GM23338 (cell line): ENCODE measurements around the gene FBXO24. TPM values are rescaled to one million over a fixed set of nuclear protein-coding genes. Genes with fewer than 3 reads are reported as not detected.

Experiments used
- ATAC-seq: fragments of 200-7000 bp; cut with Tn5 transposase; 3 replicates; pipeline ENCODE4 v1.9.1; 2020
- DNase-seq: peaks from one replicate; pipeline ENCODE4 v3.0.0-alpha.2; 2015; ENCODE audit warnings: low spot score
- H2AFZ ChIP-seq: fragments of 200-600 bp; sonication (generic); 2 replicates; pipeline ENCODE4 v1.8.0; 2016; ENCODE audit warnings: antibody characterized with exemption, mild to moderate bottlenecking, moderate library complexity
- H3F3A ChIP-seq: fragments of 200-600 bp; sonication (generic); replicated peaks from 2 replicates; pipeline ENCODE4 v1.8.0; 2017; ENCODE audit warnings: antibody characterized with exemption, mixed run types, low read depth
- H3K27ac ChIP-seq: fragments of 200-600 bp; sonication (generic); 2 replicates; pipeline ENCODE4 v1.6.1; 2016; ENCODE audit warnings: low read depth
- H3K27me3 ChIP-seq: fragments of 200-600 bp; sonication (generic); 2 replicates; pipeline ENCODE4 v1.8.0; 2016; ENCODE audit warnings: mild to moderate bottlenecking, mixed run types, moderate library complexity; ENCODE audit not compliant: insufficient read depth
- H3K36me3 ChIP-seq: fragments of 200-600 bp; sonication (generic); 2 replicates; pipeline ENCODE4 v1.8.0; 2016; ENCODE audit warnings: mild to moderate bottlenecking; ENCODE audit not compliant: insufficient read depth
- H3K4me1 ChIP-seq: fragments of 200-600 bp; sonication (generic); 2 replicates; pipeline ENCODE4 v1.8.0; 2016; ENCODE audit warnings: mild to moderate bottlenecking, moderate library complexity; ENCODE audit not compliant: insufficient read depth
- H3K4me2 ChIP-seq: fragments of 200-600 bp; sonication (generic); 2 replicates; pipeline ENCODE4 v1.7.1; 2017; ENCODE audit warnings: mixed run types
- H3K4me3 ChIP-seq: fragments of 200-600 bp; sonication (generic); 2 replicates; pipeline ENCODE4 v1.6.1; 2016; ENCODE audit warnings: mixed run types
- H3K79me2 ChIP-seq: fragments of 200-600 bp; sonication (generic); replicated peaks from 2 replicates; pipeline ENCODE4 v1.8.0; 2017; ENCODE audit warnings: mild to moderate bottlenecking; ENCODE audit not compliant: insufficient read depth
- H3K9me2 ChIP-seq: fragments of 200-600 bp; sonication (generic); 2 replicates; pipeline ENCODE4 v1.8.0; 2017; ENCODE audit not compliant: insufficient read depth
- H4K20me1 ChIP-seq: fragments of 200-600 bp; sonication (generic); replicated peaks from 2 replicates; pipeline ENCODE4 v1.8.0; 2017; ENCODE audit warnings: mild to moderate bottlenecking; ENCODE audit not compliant: insufficient read depth
- H3K27ac Mint-ChIP-seq: 2 replicates; pipeline ENCODE4 v1.8.0; 2020; ENCODE audit warnings: inconsistent platforms, mild to moderate bottlenecking, moderate library complexity, mixed read lengths
- H3K27me3 Mint-ChIP-seq: 3 replicates; pipeline ENCODE4 v1.8.0; 2022; ENCODE audit warnings: low read depth, mild to moderate bottlenecking, moderate library complexity, mixed read lengths, inconsistent platforms; ENCODE audit not compliant: insufficient read depth, poor library complexity
- H3K36me3 Mint-ChIP-seq: 3 replicates; pipeline ENCODE4 v1.8.0; 2021; ENCODE audit warnings: low read depth, mild to moderate bottlenecking, inconsistent platforms, moderate library complexity, mixed read lengths
- H3K4me1 Mint-ChIP-seq: 3 replicates; pipeline ENCODE4 v1.8.0; 2020; ENCODE audit warnings: mild to moderate bottlenecking, inconsistent platforms, mixed read lengths
- H3K4me3 Mint-ChIP-seq: 3 replicates; pipeline ENCODE4 v1.8.0; 2021; ENCODE audit warnings: moderate library complexity, mild to moderate bottlenecking, inconsistent platforms, mixed read lengths
- H3K9me3 Mint-ChIP-seq: 3 replicates; pipeline ENCODE4 v1.8.0; 2020; ENCODE audit warnings: moderate library complexity, mild to moderate bottlenecking, inconsistent platforms, mixed read lengths
- CREB1 ChIP-seq: fragments of 250-450 bp; sonication (Bioruptor Pico); IDR thresholded peaks from 2 replicates; pipeline ENCODE4 v1.5.0; 2020; ENCODE audit warnings: low read depth, mild to moderate bottlenecking, moderate library complexity
- CTCF ChIP-seq, 2 experiments: fragments of 200-600 bp in 1 of 2; sonication (generic) in 1 of 2; conservative IDR thresholded peaks; 2 replicates each; pipeline versions ENCODE4 v1.5.1 to v1.6.1; 2016 to 2017; ENCODE audit warnings: antibody characterized with exemption in 2 of 2, low read depth in 2 of 2, mild to moderate bottlenecking in 2 of 2, moderate library complexity in 1 of 2
- EZH2 ChIP-seq: fragments of 200-600 bp; sonication (generic); IDR thresholded peaks from one replicate; pipeline ENCODE4 v1.8.0; 2017; ENCODE audit warnings: antibody characterized with exemption, mild to moderate bottlenecking, low read depth; ENCODE audit not compliant: unreplicated experiment
- EZH2phosphoT487 ChIP-seq: fragments of 200-600 bp; sonication (generic); IDR thresholded peaks from one replicate; pipeline ENCODE4 v1.8.1; 2018; ENCODE audit warnings: antibody characterized with exemption; ENCODE audit not compliant: unreplicated experiment
- JUNB ChIP-seq: IDR thresholded peaks from one replicate; pipeline ENCODE4 v1.6.1; 2016; ENCODE audit warnings: antibody characterized with exemption; ENCODE audit not compliant: unreplicated experiment
- NANOG ChIP-seq: IDR thresholded peaks from 2 replicates; pipeline ENCODE4 v1.6.1; 2016; ENCODE audit warnings: antibody characterized with exemption, borderline replicate concordance
- POLR2AphosphoS5 ChIP-seq: IDR thresholded peaks from 2 replicates; pipeline ENCODE4 v1.6.1; 2016; ENCODE audit warnings: antibody characterized with exemption, low read depth
- STAT1 ChIP-seq: IDR thresholded peaks from one replicate; pipeline ENCODE4 v1.6.1; 2016; ENCODE audit warnings: antibody characterized with exemption; ENCODE audit not compliant: unreplicated experiment
- ZNF114 ChIP-seq: fragments of 250-450 bp; sonication (Bioruptor Pico); IDR thresholded peaks from 2 replicates; pipeline ENCODE4 v1.5.0; 2020; ENCODE audit warnings: mild to moderate bottlenecking, moderate library complexity
- polyA plus RNA-seq: library from polyadenylated mRNA; unstranded; fragments of >200 nt; fragmentation: Nextera tagmentation; extraction: Ambion mirVana; gene quantifications from 2 replicates; pipeline ENCODE4 v1.2.1, GENCODE V29; 2016
- total RNA-seq: library from RNA; depleted of rRNA; stranded (reverse); fragments of >200 nt; shearing (Covaris generic); gene quantifications from 2 replicates; pipeline ENCODE4 v1.2.3, GENCODE V29; 2014
- TF ChIP-seq, protein P1 (sequence below): IDR thresholded peaks from one replicate; pipeline ENCODE4 v1.6.1; 2018; ENCODE audit warnings: antibody characterized with exemption; ENCODE audit not compliant: unreplicated experiment
- TF ChIP-seq, protein P2 (sequence below): IDR thresholded peaks from 2 replicates; pipeline ENCODE4 v1.6.1; 2016; ENCODE audit warnings: antibody characterized with exemption
- TF ChIP-seq, protein P3 (sequence below): fragments of 250-450 bp; sonication (Bioruptor Pico); IDR thresholded peaks from 2 replicates; pipeline ENCODE4 v1.5.0; 2020; ENCODE audit warnings: mild to moderate bottlenecking, moderate library complexity

Gene FBXO24
- total and polyA plus RNA-seq, 2 experiments from 2014 or later = 2.1 to 2.4 TPM

- DNase-seq = peak; percentile 80
These were observed 12.3 kb upstream of the FBXO24 start, which contains the start of gene SAP25 for GRCh38 chr7:100573691-100574361. TSS of gene SAP25 (minus strand) at chr7:100573900. CDS start at chr7:100573742, 158 bp downstream.

More at GRCh38 chr7:100573691-100574361, 12.3 kb upstream of the FBXO24 start, which contains the start of gene SAP25:
- Histone ChIP-seq H2AFZ (no peak within 1 kb of the TSS), H3K4me1 (peaks cover 28% of the 10 kb centered on the region), H3K27ac (no peak within 1 kb of the TSS), H3K4me2 (no peak within 1 kb of the TSS), H3K27me3 (peaks cover 12% of the 10 kb centered on the region; the same call in 1 of the 2 replicates), H3K4me3 (no peak within 1 kb of the TSS), H3K79me2 (no peaks in the 10 kb centered on the region), H4K20me1 (no peaks in the 10 kb centered on the region), H3K36me3 (peaks cover 5% of the 10 kb centered on the region; the same call in 1 of the 2 replicates), H3K9me2 (no peaks in the 10 kb centered on the region), H3F3A (peaks cover 12% of the 10 kb centered on the region; the same call in 1 of the 2 replicates)
- peaks cover 24% of the 10 kb centered on the region for H3K4me1 Mint-ChIP-seq
- peak; percentile 5 for ATAC-seq
- no peak within 1 kb of the TSS; the same call in 1 of the 2 replicates for H3K27ac Mint-ChIP-seq
- TF ChIP-seq EZH2 = no peak
- no peak for TF ChIP-seq ZNF114
- TF ChIP-seq, protein P1, sequence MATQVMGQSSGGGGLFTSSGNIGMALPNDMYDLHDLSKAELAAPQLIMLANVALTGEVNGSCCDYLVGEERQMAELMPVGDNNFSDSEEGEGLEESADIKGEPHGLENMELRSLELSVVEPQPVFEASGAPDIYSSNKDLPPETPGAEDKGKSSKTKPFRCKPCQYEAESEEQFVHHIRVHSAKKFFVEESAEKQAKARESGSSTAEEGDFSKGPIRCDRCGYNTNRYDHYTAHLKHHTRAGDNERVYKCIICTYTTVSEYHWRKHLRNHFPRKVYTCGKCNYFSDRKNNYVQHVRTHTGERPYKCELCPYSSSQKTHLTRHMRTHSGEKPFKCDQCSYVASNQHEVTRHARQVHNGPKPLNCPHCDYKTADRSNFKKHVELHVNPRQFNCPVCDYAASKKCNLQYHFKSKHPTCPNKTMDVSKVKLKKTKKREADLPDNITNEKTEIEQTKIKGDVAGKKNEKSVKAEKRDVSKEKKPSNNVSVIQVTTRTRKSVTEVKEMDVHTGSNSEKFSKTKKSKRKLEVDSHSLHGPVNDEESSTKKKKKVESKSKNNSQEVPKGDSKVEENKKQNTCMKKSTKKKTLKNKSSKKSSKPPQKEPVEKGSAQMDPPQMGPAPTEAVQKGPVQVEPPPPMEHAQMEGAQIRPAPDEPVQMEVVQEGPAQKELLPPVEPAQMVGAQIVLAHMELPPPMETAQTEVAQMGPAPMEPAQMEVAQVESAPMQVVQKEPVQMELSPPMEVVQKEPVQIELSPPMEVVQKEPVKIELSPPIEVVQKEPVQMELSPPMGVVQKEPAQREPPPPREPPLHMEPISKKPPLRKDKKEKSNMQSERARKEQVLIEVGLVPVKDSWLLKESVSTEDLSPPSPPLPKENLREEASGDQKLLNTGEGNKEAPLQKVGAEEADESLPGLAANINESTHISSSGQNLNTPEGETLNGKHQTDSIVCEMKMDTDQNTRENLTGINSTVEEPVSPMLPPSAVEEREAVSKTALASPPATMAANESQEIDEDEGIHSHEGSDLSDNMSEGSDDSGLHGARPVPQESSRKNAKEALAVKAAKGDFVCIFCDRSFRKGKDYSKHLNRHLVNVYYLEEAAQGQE = no peak
- TF ChIP-seq, protein P2, sequence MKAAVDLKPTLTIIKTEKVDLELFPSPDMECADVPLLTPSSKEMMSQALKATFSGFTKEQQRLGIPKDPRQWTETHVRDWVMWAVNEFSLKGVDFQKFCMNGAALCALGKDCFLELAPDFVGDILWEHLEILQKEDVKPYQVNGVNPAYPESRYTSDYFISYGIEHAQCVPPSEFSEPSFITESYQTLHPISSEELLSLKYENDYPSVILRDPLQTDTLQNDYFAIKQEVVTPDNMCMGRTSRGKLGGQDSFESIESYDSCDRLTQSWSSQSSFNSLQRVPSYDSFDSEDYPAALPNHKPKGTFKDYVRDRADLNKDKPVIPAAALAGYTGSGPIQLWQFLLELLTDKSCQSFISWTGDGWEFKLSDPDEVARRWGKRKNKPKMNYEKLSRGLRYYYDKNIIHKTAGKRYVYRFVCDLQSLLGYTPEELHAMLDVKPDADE = no peak
- TF ChIP-seq STAT1 = no peak
- TF ChIP-seq NANOG = no peak
- TF ChIP-seq POLR2AphosphoS5 = peak; percentile 35
- TF ChIP-seq EZH2phosphoT487 = no peak
- TF ChIP-seq, protein P3, sequence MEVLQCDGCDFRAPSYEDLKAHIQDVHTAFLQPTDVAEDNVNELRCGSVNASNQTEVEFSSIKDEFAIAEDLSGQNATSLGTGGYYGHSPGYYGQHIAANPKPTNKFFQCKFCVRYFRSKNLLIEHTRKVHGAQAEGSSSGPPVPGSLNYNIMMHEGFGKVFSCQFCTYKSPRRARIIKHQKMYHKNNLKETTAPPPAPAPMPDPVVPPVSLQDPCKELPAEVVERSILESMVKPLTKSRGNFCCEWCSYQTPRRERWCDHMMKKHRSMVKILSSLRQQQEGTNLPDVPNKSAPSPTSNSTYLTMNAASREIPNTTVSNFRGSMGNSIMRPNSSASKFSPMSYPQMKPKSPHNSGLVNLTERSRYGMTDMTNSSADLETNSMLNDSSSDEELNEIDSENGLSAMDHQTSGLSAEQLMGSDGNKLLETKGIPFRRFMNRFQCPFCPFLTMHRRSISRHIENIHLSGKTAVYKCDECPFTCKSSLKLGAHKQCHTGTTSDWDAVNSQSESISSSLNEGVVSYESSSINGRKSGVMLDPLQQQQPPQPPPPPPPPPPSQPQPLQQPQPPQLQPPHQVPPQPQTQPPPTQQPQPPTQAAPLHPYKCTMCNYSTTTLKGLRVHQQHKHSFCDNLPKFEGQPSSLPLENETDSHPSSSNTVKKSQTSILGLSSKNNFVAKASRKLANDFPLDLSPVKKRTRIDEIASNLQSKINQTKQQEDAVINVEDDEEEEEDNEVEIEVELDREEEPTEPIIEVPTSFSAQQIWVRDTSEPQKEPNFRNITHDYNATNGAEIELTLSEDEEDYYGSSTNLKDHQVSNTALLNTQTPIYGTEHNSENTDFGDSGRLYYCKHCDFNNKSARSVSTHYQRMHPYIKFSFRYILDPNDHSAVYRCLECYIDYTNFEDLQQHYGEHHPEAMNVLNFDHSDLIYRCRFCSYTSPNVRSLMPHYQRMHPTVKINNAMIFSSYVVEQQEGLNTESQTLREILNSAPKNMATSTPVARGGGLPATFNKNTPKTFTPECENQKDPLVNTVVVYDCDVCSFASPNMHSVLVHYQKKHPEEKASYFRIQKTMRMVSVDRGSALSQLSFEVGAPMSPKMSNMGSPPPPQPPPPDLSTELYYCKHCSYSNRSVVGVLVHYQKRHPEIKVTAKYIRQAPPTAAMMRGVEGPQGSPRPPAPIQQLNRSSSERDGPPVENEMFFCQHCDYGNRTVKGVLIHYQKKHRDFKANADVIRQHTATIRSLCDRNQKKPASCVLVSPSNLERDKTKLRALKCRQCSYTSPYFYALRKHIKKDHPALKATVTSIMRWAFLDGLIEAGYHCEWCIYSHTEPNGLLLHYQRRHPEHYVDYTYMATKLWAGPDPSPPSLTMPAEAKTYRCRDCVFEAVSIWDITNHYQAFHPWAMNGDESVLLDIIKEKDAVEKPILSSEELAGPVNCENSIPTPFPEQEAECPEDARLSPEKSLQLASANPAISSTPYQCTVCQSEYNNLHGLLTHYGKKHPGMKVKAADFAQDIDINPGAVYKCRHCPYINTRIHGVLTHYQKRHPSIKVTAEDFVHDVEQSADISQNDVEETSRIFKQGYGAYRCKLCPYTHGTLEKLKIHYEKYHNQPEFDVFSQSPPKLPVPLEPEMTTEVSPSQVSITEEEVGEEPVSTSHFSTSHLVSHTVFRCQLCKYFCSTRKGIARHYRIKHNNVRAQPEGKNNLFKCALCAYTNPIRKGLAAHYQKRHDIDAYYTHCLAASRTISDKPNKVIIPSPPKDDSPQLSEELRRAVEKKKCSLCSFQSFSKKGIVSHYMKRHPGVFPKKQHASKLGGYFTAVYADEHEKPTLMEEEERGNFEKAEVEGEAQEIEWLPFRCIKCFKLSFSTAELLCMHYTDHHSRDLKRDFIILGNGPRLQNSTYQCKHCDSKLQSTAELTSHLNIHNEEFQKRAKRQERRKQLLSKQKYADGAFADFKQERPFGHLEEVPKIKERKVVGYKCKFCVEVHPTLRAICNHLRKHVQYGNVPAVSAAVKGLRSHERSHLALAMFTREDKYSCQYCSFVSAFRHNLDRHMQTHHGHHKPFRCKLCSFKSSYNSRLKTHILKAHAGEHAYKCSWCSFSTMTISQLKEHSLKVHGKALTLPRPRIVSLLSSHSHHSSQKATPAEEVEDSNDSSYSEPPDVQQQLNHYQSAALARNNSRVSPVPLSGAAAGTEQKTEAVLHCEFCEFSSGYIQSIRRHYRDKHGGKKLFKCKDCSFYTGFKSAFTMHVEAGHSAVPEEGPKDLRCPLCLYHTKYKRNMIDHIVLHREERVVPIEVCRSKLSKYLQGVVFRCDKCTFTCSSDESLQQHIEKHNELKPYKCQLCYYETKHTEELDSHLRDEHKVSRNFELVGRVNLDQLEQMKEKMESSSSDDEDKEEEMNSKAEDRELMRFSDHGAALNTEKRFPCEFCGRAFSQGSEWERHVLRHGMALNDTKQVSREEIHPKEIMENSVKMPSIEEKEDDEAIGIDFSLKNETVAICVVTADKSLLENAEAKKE = no peak
- TF ChIP-seq CTCF (conservative IDR thresholded peaks at IDR 0.05; ENCODE audit: low read depth in 2 of 2) = peak; percentile 65 to 73
- TF ChIP-seq JUNB = no peak
- peak; percentile 40; the same call in 1 of the 2 replicates for TF ChIP-seq CREB1 (CRISPR knock-in tag)
- H3K36me3 Mint-ChIP-seq = peaks cover 12% of the 10 kb centered on the region
- H3K27me3 Mint-ChIP-seq = peaks cover 34% of the 10 kb centered on the region
- no peaks in the 10 kb centered on the region for H3K9me3 Mint-ChIP-seq
- H3K4me3 Mint-ChIP-seq = no peak within 1 kb of the TSS
